WERI-Rb-1 (cell line): ENCODE measurements around the gene YIF1B.

Experiments used
- DNase-seq: peaks from one replicate; pipeline ENCODE4 v3.0.0-alpha.2; 2020
- H3K27ac ChIP-seq: fragments of 250-450 bp; sonication (Bioruptor Pico); 2 replicates; pipeline ENCODE4 v1.5.1; 2020; ENCODE audit warnings: mild to moderate bottlenecking, moderate library complexity
- H3K27me3 ChIP-seq: fragments of 250-450 bp; sonication (Bioruptor Pico); 2 replicates; pipeline ENCODE4 v1.5.1; 2021; ENCODE audit warnings: mild to moderate bottlenecking, low read depth, moderate library complexity; ENCODE audit not compliant: insufficient read depth, severe bottlenecking
- H3K36me3 ChIP-seq: fragments of 250-450 bp; sonication (Bioruptor Pico); 2 replicates; pipeline ENCODE4 v1.5.1; 2020; ENCODE audit warnings: mild to moderate bottlenecking, moderate library complexity
- H3K4me3 ChIP-seq: 2 replicates; pipeline ENCODE4 v1.5.1; 2011; ENCODE audit warnings: low read depth, mild to moderate bottlenecking, control low read depth, low read length
- H3K9me3 ChIP-seq: fragments of 250-450 bp; sonication (Bioruptor Pico); 2 replicates; pipeline ENCODE4 v1.5.1; 2021; ENCODE audit warnings: mild to moderate bottlenecking, moderate library complexity; ENCODE audit not compliant: severe bottlenecking
- CTCF ChIP-seq: IDR thresholded peaks from 2 replicates; pipeline ENCODE4 v1.5.1; 2011; ENCODE audit warnings: low read depth, mild to moderate bottlenecking, control low read depth, inconsistent platforms, low read length

Gene YIF1B

GRCh38 chr19:38326591-38326990 lies 10.8 kb upstream of the YIF1B start:
- H3K36me3 ChIP-seq, result peaks cover 7% of the 10 kb centered on the region
- no peak for DNase-seq
- H3K4me3 ChIP-seq, result no peak overlapping the region
- no peak overlapping the region for H3K27ac ChIP-seq
- no peak for TF ChIP-seq CTCF
- H3K9me3 ChIP-seq, result no peaks in the 10 kb centered on the region
- no peaks in the 10 kb centered on the region for H3K27me3 ChIP-seq

GRCh38 chr19:38324431-38324830 lies 8.7 kb upstream of the YIF1B start:
- no peak for DNase-seq
- Histone ChIP-seq H3K27ac (no peak overlapping the region), H3K9me3 (no peaks in the 10 kb centered on the region), H3K4me3 (no peak overlapping the region), H3K27me3 (no peaks in the 10 kb centered on the region), H3K36me3 (peaks cover 7% of the 10 kb centered on the region)
- no peak for TF ChIP-seq CTCF

- no peak for TF ChIP-seq CTCF
- no peak overlapping the region for H3K4me3 ChIP-seq
- no peaks in the 10 kb centered on the region for H3K9me3 ChIP-seq
- H3K27me3 ChIP-seq, result no peaks in the 10 kb centered on the region
- peaks cover 7% of the 10 kb centered on the region for H3K36me3 ChIP-seq
- no peak for DNase-seq
- no peak overlapping the region for H3K27ac ChIP-seq
Observed at GRCh38 chr19:38323291-38323690, 7.5 kb upstream of the YIF1B start.

GRCh38 chr19:38321646-38322196 lies 6.0 kb upstream of the YIF1B start:
- Histone ChIP-seq H3K4me3 (no peak overlapping the region), H3K9me3 (no peaks in the 10 kb centered on the region), H3K36me3 (no peaks in the 10 kb centered on the region; the same call in none of the 2 replicates), H3K27me3 (no peaks in the 10 kb centered on the region), H3K27ac (no peak overlapping the region)
- DNase-seq, result no peak
- TF ChIP-seq CTCF, result no peak

- no peak overlapping the region for H3K4me3 ChIP-seq
- no peak overlapping the region for H3K27ac ChIP-seq
- no peak for TF ChIP-seq CTCF
- no peak for DNase-seq
- H3K9me3 ChIP-seq, result no peaks in the 10 kb centered on the region
- H3K27me3 ChIP-seq, result no peaks in the 10 kb centered on the region
- no peaks in the 10 kb centered on the region; the same call in none of the 2 replicates for H3K36me3 ChIP-seq
Observed at GRCh38 chr19:38320969-38321339, 5.2 kb upstream of the YIF1B start.
